PC-3 (cell line): ENCODE data around the gene SLC25A4. TPM values are rescaled to one million over a fixed set of nuclear protein-coding genes. Genes with fewer than 3 reads are reported as not detected.

ENCODE experiments used
- ATAC-seq: fragments of 200-7000 bp; cut with Tn5 transposase; 2 replicates; pipeline ENCODE4 v1.9.1; 2020; ENCODE audit warnings: mild to moderate bottlenecking, moderate library complexity
- BruUV-seq: library from RNA; stranded (reverse); fragments of 400-500 nt; replicated peaks from 2 replicates; lab custom pipeline; 2021; lab: Mats Ljungman, UMichigan
- CTCF ChIA-PET: fragments of 300-600 bp; sonication (Branson Sonifier 250); formaldehyde crosslinking; loops from one replicate; lab custom pipeline; 2022; ENCODE audit warnings: antibody characterized with exemption; lab: Charles Lee
- POLR2A ChIA-PET: fragments of 300-600 bp; sonication (Branson Sonifier 250); formaldehyde crosslinking; loops from one replicate; lab custom pipeline; 2022; ENCODE audit warnings: antibody characterized with exemption; ENCODE audit not compliant: unreplicated experiment; lab: Charles Lee
- DNase-seq: peaks from one replicate; pipeline ENCODE4 v3.0.0-alpha.2; 2015
- H2AFZ ChIP-seq: fragments of 300-600 bp; sonication (generic); 2 replicates; pipeline ENCODE4 v1.6.0; 2016; ENCODE audit warnings: antibody characterized with exemption, low read length
- H3F3A ChIP-seq: fragments of 300-600 bp; sonication (generic); one replicate; pipeline ENCODE4 v1.6.0; 2017; ENCODE audit warnings: antibody characterized with exemption, low read length, control low read depth, mild to moderate bottlenecking; ENCODE audit not compliant: unreplicated experiment
- H3K27ac ChIP-seq: fragments of 300-600 bp; sonication (generic); 2 replicates; pipeline ENCODE4 v1.5.1; 2016; ENCODE audit warnings: mild to moderate bottlenecking, low read length
- H3K27me3 ChIP-seq: fragments of 300-600 bp; sonication (generic); 2 replicates; pipeline ENCODE4 v1.6.1; 2016; ENCODE audit warnings: low read length, mixed read lengths
- H3K36me3 ChIP-seq: fragments of 300-600 bp; sonication (generic); 2 replicates; pipeline ENCODE4 v1.6.1; 2016; ENCODE audit warnings: low read depth, mixed run types, low read length, mixed read lengths
- H3K4me1 ChIP-seq: fragments of 300-600 bp; sonication (generic); 2 replicates; pipeline ENCODE4 v1.5.1; 2016; ENCODE audit warnings: low read length; ENCODE audit not compliant: insufficient read depth
- H3K4me2 ChIP-seq: fragments of 300-600 bp; sonication (generic); 2 replicates; pipeline ENCODE4 v1.6.0; 2016; ENCODE audit warnings: low read length
- H3K4me3 ChIP-seq: fragments of 300-600 bp; sonication (generic); 2 replicates; pipeline ENCODE4 v1.5.1; 2016; ENCODE audit warnings: mild to moderate bottlenecking, low read length, mixed read lengths
- H3K79me2 ChIP-seq: fragments of 300-600 bp; sonication (generic); 2 replicates; pipeline ENCODE4 v1.6.1; 2017; ENCODE audit warnings: low read length, mixed read lengths
- H3K9ac ChIP-seq: fragments of 300-600 bp; sonication (generic); 2 replicates; pipeline ENCODE4 v1.6.0; 2016; ENCODE audit warnings: mild to moderate bottlenecking, low read length
- H3K9me2 ChIP-seq: fragments of 300-600 bp; sonication (generic); replicated peaks from 2 replicates; pipeline ENCODE4 v1.6.1; 2016; ENCODE audit warnings: mixed run types, low read length, mixed read lengths
- H3K9me3 ChIP-seq: fragments of 300-600 bp; sonication (generic); 2 replicates; pipeline ENCODE4 v1.6.1; 2016; ENCODE audit warnings: low read length, mixed read lengths
- H4K20me1 ChIP-seq: fragments of 300-600 bp; sonication (generic); 2 replicates; pipeline ENCODE4 v1.6.1; 2016; ENCODE audit warnings: low read length, mixed read lengths
- EZH2 ChIP-seq: fragments of 300-600 bp; sonication (generic); IDR thresholded peaks from one replicate; pipeline ENCODE4 v1.6.1; 2017; ENCODE audit warnings: antibody characterized with exemption, mild to moderate bottlenecking, low read length; ENCODE audit not compliant: unreplicated experiment
- EZH2phosphoT487 ChIP-seq: fragments of 300-600 bp; sonication (generic); IDR thresholded peaks from 2 replicates; pipeline ENCODE4 v1.6.1; 2018; ENCODE audit warnings: mild to moderate bottlenecking, antibody characterized with exemption, low read length, borderline replicate concordance
- intact Hi-C: fragments of 100-400 bp; cut with micrococcal nuclease; formaldehyde crosslinking; loops from 2 replicates; pipeline ENCODE4 v1.9.0; 2023
- total RNA-seq: library from RNA; depleted of rRNA; stranded (reverse); fragments of >200 nt; gene quantifications from 2 replicates; pipeline ENCODE4 v1.2.3, GENCODE V29; 2014
- TF ChIP-seq, protein P1 (sequence below): fragments of 300-600 bp; sonication (generic); conservative IDR thresholded peaks from 2 replicates; pipeline ENCODE4 v1.5.1; 2017; ENCODE audit warnings: antibody characterized with exemption, low read depth, mild to moderate bottlenecking, low read length

The SLC25A4 gene
- total RNA-seq, 1 experiment from 2014 or later, result 23.2 TPM

DNA sequence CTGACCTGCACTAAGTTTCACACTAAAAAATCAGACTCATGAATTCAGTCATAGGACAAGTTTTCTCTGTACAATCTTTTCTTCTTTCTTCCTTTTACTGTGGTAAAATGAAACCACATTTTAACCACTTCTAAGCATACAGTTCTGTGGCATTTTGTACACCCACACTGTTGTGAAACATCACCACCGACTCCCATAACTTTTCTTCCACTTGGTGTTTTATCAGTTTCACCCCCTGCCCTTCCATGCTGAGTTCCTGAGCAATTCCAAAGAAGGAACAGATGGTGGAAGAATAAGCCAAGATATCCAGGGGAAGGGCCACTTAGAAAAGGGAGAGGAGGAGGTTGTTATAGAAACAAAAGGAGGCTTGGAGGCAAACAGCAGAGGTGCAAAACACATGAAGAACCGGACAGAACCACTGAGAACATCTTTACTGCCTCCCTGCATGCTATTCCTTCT, 22.6 kb downstream of the SLC25A4 start:
- ChIA-PET POLR2A (no interaction called here), CTCF (no interaction called here)
- no peak for TF ChIP-seq EZH2phosphoT487
- TF ChIP-seq, protein P1, sequence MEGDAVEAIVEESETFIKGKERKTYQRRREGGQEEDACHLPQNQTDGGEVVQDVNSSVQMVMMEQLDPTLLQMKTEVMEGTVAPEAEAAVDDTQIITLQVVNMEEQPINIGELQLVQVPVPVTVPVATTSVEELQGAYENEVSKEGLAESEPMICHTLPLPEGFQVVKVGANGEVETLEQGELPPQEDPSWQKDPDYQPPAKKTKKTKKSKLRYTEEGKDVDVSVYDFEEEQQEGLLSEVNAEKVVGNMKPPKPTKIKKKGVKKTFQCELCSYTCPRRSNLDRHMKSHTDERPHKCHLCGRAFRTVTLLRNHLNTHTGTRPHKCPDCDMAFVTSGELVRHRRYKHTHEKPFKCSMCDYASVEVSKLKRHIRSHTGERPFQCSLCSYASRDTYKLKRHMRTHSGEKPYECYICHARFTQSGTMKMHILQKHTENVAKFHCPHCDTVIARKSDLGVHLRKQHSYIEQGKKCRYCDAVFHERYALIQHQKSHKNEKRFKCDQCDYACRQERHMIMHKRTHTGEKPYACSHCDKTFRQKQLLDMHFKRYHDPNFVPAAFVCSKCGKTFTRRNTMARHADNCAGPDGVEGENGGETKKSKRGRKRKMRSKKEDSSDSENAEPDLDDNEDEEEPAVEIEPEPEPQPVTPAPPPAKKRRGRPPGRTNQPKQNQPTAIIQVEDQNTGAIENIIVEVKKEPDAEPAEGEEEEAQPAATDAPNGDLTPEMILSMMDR, result no peak
- TF ChIP-seq EZH2, result no peak
- Histone ChIP-seq H3K4me3 (no peak overlapping the region), H3K27ac (no peak overlapping the region), H3K9ac (no peak overlapping the region), H3K4me1 (no peaks in the 10 kb centered on the region), H2AFZ (no peak overlapping the region), H3K9me3 (no peaks in the 10 kb centered on the region), H3K36me3 (no peaks in the 10 kb centered on the region; the same call in 1 of the 2 replicates), H3K79me2 (no peaks in the 10 kb centered on the region), H3F3A (no peaks in the 10 kb centered on the region), H3K27me3 (no peaks in the 10 kb centered on the region), H3K4me2 (no peak overlapping the region), H3K9me2 (no peaks in the 10 kb centered on the region), H4K20me1 (no peaks in the 10 kb centered on the region)
- no TSS peak for BruUV-seq
- ATAC-seq (no peak), DNase-seq (no peak)
- intact Hi-C loops, result no loop called here

DNA sequence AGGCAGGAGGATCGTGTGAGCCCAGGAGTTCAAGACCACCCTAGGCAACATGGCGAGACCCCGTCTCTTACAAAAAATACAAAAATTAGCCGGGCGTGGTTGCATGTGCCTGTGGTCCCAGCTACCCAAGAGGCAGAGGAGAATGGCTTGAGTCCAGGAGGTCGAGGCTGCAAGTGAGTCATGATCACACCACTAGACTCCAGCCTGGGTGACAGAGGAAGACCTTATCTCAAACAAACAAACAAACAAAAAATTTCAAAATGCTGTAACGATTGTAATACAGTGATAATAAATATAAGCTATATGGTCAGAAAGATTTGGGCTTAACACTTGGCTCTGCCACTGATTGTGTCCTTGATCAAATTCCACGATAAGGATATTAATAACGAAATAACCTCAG, 24.2 kb downstream of the SLC25A4 start:
- H2AFZ ChIP-seq, result no peak overlapping the region
- no peaks in the 10 kb centered on the region for H3K79me2 ChIP-seq
- DNase-seq (no peak), ATAC-seq (no peak)
- H3F3A ChIP-seq, result no peaks in the 10 kb centered on the region
- H3K4me2 ChIP-seq, result no peak overlapping the region
- H3K4me3 ChIP-seq, result no peak overlapping the region
- H3K36me3 ChIP-seq, result no peaks in the 10 kb centered on the region; the same call in 1 of the 2 replicates
- H3K9me2 ChIP-seq, result no peaks in the 10 kb centered on the region
- H3K9ac ChIP-seq, result no peak overlapping the region
- intact Hi-C loops, result no loop called here
- no peak overlapping the region for H3K27ac ChIP-seq
- H3K4me1 ChIP-seq, result no peaks in the 10 kb centered on the region
- TF ChIP-seq EZH2 (no peak), EZH2phosphoT487 (no peak)
- TF ChIP-seq, protein P1, result no peak
- no peaks in the 10 kb centered on the region for H3K27me3 ChIP-seq
- ChIA-PET POLR2A (no interaction called here), CTCF (no interaction called here)
- H4K20me1 ChIP-seq, result no peaks in the 10 kb centered on the region
- no TSS peak for BruUV-seq
- H3K9me3 ChIP-seq, result no peaks in the 10 kb centered on the region

DNA sequence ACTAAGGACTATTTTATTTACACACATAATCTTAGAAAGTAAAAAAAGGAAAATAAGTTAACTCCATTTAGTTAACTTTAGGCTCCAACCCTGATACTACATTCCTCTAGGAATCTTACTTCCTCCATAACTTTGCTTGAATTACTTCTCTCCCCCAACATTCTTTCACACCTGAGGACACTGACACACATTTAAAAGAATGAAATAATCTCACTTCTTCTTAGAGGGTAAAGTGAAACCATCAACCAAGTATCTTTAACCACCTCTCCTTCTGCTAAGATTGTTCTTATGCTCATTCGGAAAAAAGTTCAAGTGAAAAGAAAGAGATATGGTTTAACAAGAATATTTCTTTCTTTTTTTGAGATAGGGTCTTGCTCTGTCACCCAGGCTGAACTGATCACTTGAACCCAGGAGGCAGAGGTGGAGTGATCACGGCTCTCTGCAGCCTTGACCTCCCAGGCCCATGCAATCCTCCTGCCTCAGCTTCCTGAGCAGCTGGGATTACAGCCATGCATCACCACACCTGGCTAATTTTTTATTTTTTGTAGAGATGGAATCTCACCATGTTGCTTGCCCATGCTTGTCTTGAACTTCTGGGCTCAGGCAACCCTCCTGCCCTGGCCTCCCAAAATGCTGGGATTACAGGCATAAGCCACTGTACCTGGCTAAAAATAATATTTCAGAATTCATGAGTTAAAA, 28.5 kb downstream of the SLC25A4 start:
- no peak for ATAC-seq
- TF ChIP-seq, protein P1, result no peak
- TF ChIP-seq EZH2phosphoT487 (no peak), EZH2 (no peak)
- H3K27ac ChIP-seq, result no peak overlapping the region
- no peak overlapping the region for H3K4me2 ChIP-seq
- CTCF ChIA-PET, result interaction anchor here (0.6 kb wide), 1 partner anchor 75 kb away, joined by 5 read pairs; no protein-coding TSS in a partner anchor
- no peaks in the 10 kb centered on the region for H3F3A ChIP-seq
- intact Hi-C loops, result no loop called here
- no peaks in the 10 kb centered on the region for H3K4me1 ChIP-seq
- POLR2A ChIA-PET, result no interaction called here
- no peaks in the 10 kb centered on the region for H3K27me3 ChIP-seq
- H3K9me3 ChIP-seq, result no peaks in the 10 kb centered on the region
- H3K9ac ChIP-seq, result no peak overlapping the region
- no TSS peak for BruUV-seq
- no peaks in the 10 kb centered on the region for H3K79me2 ChIP-seq
- no peak overlapping the region for H2AFZ ChIP-seq
- no peak for DNase-seq
- no peaks in the 10 kb centered on the region for H3K9me2 ChIP-seq
- H4K20me1 ChIP-seq, result no peaks in the 10 kb centered on the region
- no peak overlapping the region for H3K4me3 ChIP-seq
- no peaks in the 10 kb centered on the region; the same call in 1 of the 2 replicates for H3K36me3 ChIP-seq
